GM12878 (cell line): Measurements from ENCODE around the gene MMAA. TPM values are rescaled to one million over a fixed set of nuclear protein-coding genes. Genes with fewer than 3 reads are reported as not detected.
"Not testable (repeated sequence)": the region's sequence is repeated elsewhere in the genome, so short reads cannot be mapped to it uniquely, and the experiment has no call there.

ENCODE experiments used
- ATAC-seq: fragments of 200-7000 bp; cut with Tn5 transposase; 3 replicates; pipeline ENCODE4 v1.9.1; 2020; ENCODE audit warnings: mild to moderate bottlenecking, moderate library complexity
- BruUV-seq: library from RNA; stranded (reverse); fragments of 400-500 nt; replicated peaks from 2 replicates; lab custom pipeline; 2021; lab: Mats Ljungman, UMichigan
- CTCF ChIA-PET: fragments of 300-600 bp; sonication (Branson Sonifier 250); formaldehyde crosslinking; extraction: SDS; loops from one replicate; lab custom pipeline; 2021; ENCODE audit warnings: inconsistent platforms; lab: Yijun Ruan, JAX
- POLR2A ChIA-PET: fragments of 350-600 bp; formaldehyde crosslinking; extraction: SDS; loops from one replicate; lab custom pipeline; 2021; ENCODE audit warnings: inconsistent platforms; lab: Charles Lee
- RAD21 ChIA-PET: fragments of 300-600 bp; sonication (Branson Sonifier 250); formaldehyde crosslinking; loops from one replicate; lab custom pipeline; 2023; ENCODE audit warnings: antibody characterized with exemption; ENCODE audit not compliant: unreplicated experiment; lab: Charles Lee
- SMC1A ChIA-PET: fragments of 300-600 bp; sonication (Branson Sonifier 250); formaldehyde crosslinking; loops from one replicate; lab custom pipeline; 2023; ENCODE audit not compliant: unreplicated experiment, uncharacterized antibody; lab: Charles Lee
- DNase-seq: peaks from one replicate; pipeline ENCODE4 v3.0.0-alpha.2; 2011; ENCODE audit warnings: low read depth, low spot score
- FAIRE-seq: peaks from 3 replicates; lab custom pipeline; 2011; peaks lifted over from hg19 to GRCh38; lab: Jason Lieb, UNC
- H2AFZ ChIP-seq: 2 replicates; pipeline ENCODE4 v1.6.0; 2011; ENCODE audit warnings: low read depth, low read length, control low read depth; ENCODE audit not compliant: control insufficient read depth
- H3K27ac ChIP-seq: 2 replicates; pipeline ENCODE4 v1.5.1; 2011; ENCODE audit warnings: control low read depth; ENCODE audit not compliant: control insufficient read depth, insufficient read depth
- H3K27me3 ChIP-seq, 2 experiments: replicated peaks in 1 of 2; 2 replicates each; pipeline versions ENCODE4 v1.6.0 to v1.6.1; 2011; ENCODE audit warnings: low read length in 1 of 2; ENCODE audit not compliant: control insufficient read depth in 2 of 2, insufficient read depth in 2 of 2
- H3K36me3 ChIP-seq, 2 experiments: 2 replicates each; pipeline ENCODE4 v1.5.1; 2011; ENCODE audit warnings: low read length in 1 of 2; ENCODE audit not compliant: control insufficient read depth in 2 of 2, insufficient read depth in 2 of 2
- H3K4me1 ChIP-seq: 2 replicates; pipeline ENCODE4 v1.6.1; 2011; ENCODE audit warnings: mild to moderate bottlenecking, low read length, moderate library complexity, mixed read lengths; ENCODE audit not compliant: control insufficient read depth, insufficient read depth
- H3K4me2 ChIP-seq: 2 replicates; pipeline ENCODE4 v1.6.0; 2011; ENCODE audit warnings: control low read depth; ENCODE audit not compliant: control insufficient read depth, insufficient read depth
- H3K4me3 ChIP-seq: fragments of 200-600 bp; sonication (generic); 2 replicates; pipeline ENCODE4 v1.5.1; 2016
- H3K79me2 ChIP-seq: 2 replicates; pipeline ENCODE4 v1.6.0; 2011; ENCODE audit warnings: low read length; ENCODE audit not compliant: control insufficient read depth, insufficient read depth
- H3K9ac ChIP-seq: 2 replicates; pipeline ENCODE4 v1.8.0; 2011; ENCODE audit warnings: low read length, control low read depth, mixed read lengths; ENCODE audit not compliant: control insufficient read depth, insufficient read depth
- H3K9me3 ChIP-seq: replicated peaks from 3 replicates; pipeline ENCODE4 v1.5.1; 2011; ENCODE audit warnings: mild to moderate bottlenecking, low read length; ENCODE audit not compliant: control insufficient read depth, insufficient read depth
- H4K20me1 ChIP-seq: 2 replicates; pipeline ENCODE4 v1.6.0; 2011; ENCODE audit not compliant: control insufficient read depth, insufficient read depth
- CBX3 ChIP-seq: fragments of 200-600 bp; sonication (generic); IDR thresholded peaks from 2 replicates; pipeline ENCODE4 v1.6.1; 2016; ENCODE audit warnings: low read depth, borderline replicate concordance
- IKZF2 ChIP-seq, 2 experiments: fragments of 450-650 bp; IDR thresholded peaks; 2 replicates each; pipeline ENCODE4 v1.6.1; 2017; ENCODE audit warnings: mild to moderate bottlenecking in 2 of 2, moderate library complexity in 2 of 2
- SMARCA5 ChIP-seq: fragments of 450-650 bp; IDR thresholded peaks from 2 replicates; pipeline ENCODE4 v1.6.1; 2017; ENCODE audit warnings: mild to moderate bottlenecking
- TCF12 ChIP-seq: IDR thresholded peaks from 2 replicates; pipeline ENCODE4 v1.6.1; 2011; ENCODE audit warnings: low read depth, mild to moderate bottlenecking, low read length
- WGBS: methylation state at CpG from one replicate; pipeline ENCODE4 v1.1.6; 2016; ENCODE audit warnings: low lambda C conversion rate; ENCODE audit not compliant: insufficient replicate concordance, insufficient coverage; ENCODE audit errors: missing lambda C conversion rate; 5-methylcytosine and 5-hydroxymethylcytosine counted together
- in situ Hi-C: fragments of 300-500 bp; cut with MboI; formaldehyde crosslinking; loops from 9 replicates; pipeline ENCODE4 v1.14.3; 2018; ENCODE audit warnings: mixed read lengths
- intact Hi-C: fragments of 100-400 bp; cut with micrococcal nuclease; formaldehyde crosslinking; loops from one replicate; pipeline ENCODE4 v1.14.2; 2022; ENCODE audit not compliant: unreplicated experiment
- polyA plus RNA-seq, 11 experiments: library from polyadenylated mRNA; depleted of rRNA in 4 of 11; unstranded in 6 of 11; stranded (reverse) in 5 of 11; fragments of >200 nt; fragmentation: Nextera tagmentation in 4 of 11; fragmentation: Illumina TruSeq in 1 of 11; extraction: Ambion mirVana in 4 of 11; extraction: Trizol in 1 of 11; gene quantifications; 1 replicate in 1 of 11; 2 replicates in 10 of 11; pipeline versions ENCODE4 v1.2.1 to v1.2.3, GENCODE V29; 2011 to 2016; ENCODE audit warnings: inconsistent platforms in 2 of 11, missing spikeins in 2 of 11, low read depth in 1 of 11
- total RNA-seq, 4 experiments: library from RNA; depleted of rRNA in 3 of 4; stranded (reverse); fragments of >200 nt in 3 of 4; fragmentation: Illumina TruSeq in 1 of 4; extraction: Trizol in 1 of 4; gene quantifications; 2 replicates each; pipeline versions ENCODE4 v1.2.1 to v1.2.3, GENCODE V29; 2013 to 2021

Gene MMAA
- total and polyA plus RNA-seq, 10 of the 15 experiments (the other 5 are each of a cell fraction or from before 2014, with no cell fraction given), result 4.5 to 22.6 (median 11.8) TPM

GRCh38 chr4:145686991-145687390, 67.8 kb downstream of the MMAA start:
- Histone ChIP-seq H3K4me3 (no peak overlapping the region), H3K9me3 (no peaks in the 10 kb centered on the region; the same call in 2 of the 3 replicates), H2AFZ (no peak overlapping the region), H3K27ac (no peak overlapping the region), H3K4me1 (no peaks in the 10 kb centered on the region), H3K4me2 (no peak overlapping the region), H3K36me3 (no peaks in the 10 kb centered on the region), H3K79me2 (no peaks in the 10 kb centered on the region), H3K27me3 (no peaks in the 10 kb centered on the region), H3K9ac (no peak overlapping the region), H4K20me1 (no peaks in the 10 kb centered on the region)
- CTCF ChIA-PET, result no interaction called here
- ATAC-seq (no peak), DNase-seq (no peak), FAIRE-seq (no peak)
- SMC1A ChIA-PET, result interaction anchor here (0.7 kb wide), 1 partner anchor 31 kb away, joined by 3 read pairs; no protein-coding TSS in a partner anchor
- no peak for TF ChIP-seq CBX3
- RAD21 ChIA-PET, result no interaction called here
- 0% methylated on average over 2 of the region's 2 CpGs for WGBS
- BruUV-seq, result no TSS peak
- intact Hi-C loops (no loop called here), in situ Hi-C loops (no loop called here)
- POLR2A ChIA-PET, result no interaction called here

- BruUV-seq, result no TSS peak
- no peak overlapping the region for H3K9ac ChIP-seq
- intact Hi-C loops (no loop called here), in situ Hi-C loops (no loop called here)
- WGBS, result 67% methylated on average over 3 of the region's 3 CpGs
- H3K4me2 ChIP-seq, result no peak overlapping the region
- no peak for DNase-seq
- no peaks in the 10 kb centered on the region for H3K79me2 ChIP-seq
- H4K20me1 ChIP-seq, result no peaks in the 10 kb centered on the region
- FAIRE-seq, result no peak
- CTCF ChIA-PET, result no interaction called here
- TF ChIP-seq TCF12, result no peak
- no peak for TF ChIP-seq IKZF2 (IDR thresholded peaks at IDR 0.05)
- TF ChIP-seq SMARCA5, result no peak
- no peaks in the 10 kb centered on the region; the same call in 2 of the 3 replicates for H3K9me3 ChIP-seq
- H3K27me3 ChIP-seq, result no peaks in the 10 kb centered on the region
- no peak for ATAC-seq
- POLR2A ChIA-PET, result no interaction called here
- RAD21 ChIA-PET, result no interaction called here
- H3K27ac ChIP-seq, result no peak overlapping the region
- no peak overlapping the region for H2AFZ ChIP-seq
- H3K4me1 ChIP-seq, result no peaks in the 10 kb centered on the region
- SMC1A ChIA-PET, result no interaction called here
- H3K4me3 ChIP-seq, result no peak overlapping the region
- H3K36me3 ChIP-seq, result no peaks in the 10 kb centered on the region
These were observed 71.4 kb downstream of the MMAA start for GRCh38 chr4:145690610-145691009.

- H3K4me1 ChIP-seq, H3K36me3 ChIP-seq, BruUV-seq, H3K27ac ChIP-seq, POLR2A ChIA-PET, FAIRE-seq, H3K9ac ChIP-seq, H3K4me2 ChIP-seq, RAD21 ChIA-PET, H4K20me1 ChIP-seq, H3K79me2 ChIP-seq, DNase-seq, ATAC-seq, intact Hi-C loops, in situ Hi-C loops, CTCF ChIA-PET, H3K27me3 ChIP-seq, H2AFZ ChIP-seq, H3K4me3 ChIP-seq, H3K9me3 ChIP-seq: not testable (repeated sequence)
- SMC1A ChIA-PET, result interaction anchor here (0.6 to 0.7 kb wide), 2 partner anchors 58 to 116 kb away, joined by 3 to 4 read pairs; no protein-coding TSS in a partner anchor
- 47% methylated on average over 2 of the region's 2 CpGs for WGBS
These were observed 72.2 kb downstream of the MMAA start for GRCh38 chr4:145691416-145691815.
